Hepatocyte (in vitro differentiated cells): ENCODE measurements around the gene RDM1.

ENCODE experiments used
- CTCF ChIP-seq: fragments of 200-600 bp; sonication (generic); IDR thresholded peaks from 2 replicates; pipeline ENCODE4 v1.5.1; 2016; ENCODE audit warnings: antibody characterized with exemption, mild to moderate bottlenecking; ENCODE audit not compliant: poor library complexity
- EZH2 ChIP-seq: fragments of 200-600 bp; sonication (generic); IDR thresholded peaks from 2 replicates; pipeline ENCODE4 v1.6.1; 2016; ENCODE audit warnings: antibody characterized with exemption, mild to moderate bottlenecking, borderline replicate concordance

GRCh38 chr17:35909408-35909807, 21.2 kb downstream of the RDM1 start:
- TF ChIP-seq CTCF (no peak), EZH2 (no peak)
